Adipocyte (in vitro differentiated cells): ENCODE results near the gene LYZL1.
"Not testable (repeated sequence)": the region's sequence is repeated elsewhere in the genome, so short reads cannot be mapped to it uniquely, and the experiment has no call there.

Experiments
- DNase-seq: peaks from one replicate; pipeline ENCODE4 v3.0.0-alpha.2; 2015; ENCODE audit warnings: low read depth
- H3K27me3 ChIP-seq: replicated peaks from 2 replicates; pipeline ENCODE4 v1.7.0; 2013; ENCODE audit warnings: mild to moderate bottlenecking, low read length, moderate library complexity; ENCODE audit not compliant: control insufficient read depth, insufficient read depth
- H3K36me3 ChIP-seq: 2 replicates; pipeline ENCODE4 v1.7.0; 2013; ENCODE audit warnings: low read length, mild to moderate bottlenecking, moderate library complexity; ENCODE audit not compliant: control insufficient read depth, insufficient read depth, severe bottlenecking
- H3K4me1 ChIP-seq: 2 replicates; pipeline ENCODE4 v1.7.0; 2013; ENCODE audit warnings: mild to moderate bottlenecking, low read length, moderate library complexity; ENCODE audit not compliant: control insufficient read depth, insufficient read depth
- H3K4me3 ChIP-seq: 2 replicates; pipeline ENCODE4 v1.7.0; 2013; ENCODE audit warnings: mild to moderate bottlenecking, low read length, moderate library complexity
- H3K9ac ChIP-seq: 2 replicates; pipeline ENCODE4 v1.7.0; 2013; ENCODE audit warnings: mild to moderate bottlenecking, low read length, moderate library complexity
- H3K9me3 ChIP-seq: 2 replicates; pipeline ENCODE4 v1.7.0; 2013; ENCODE audit warnings: mild to moderate bottlenecking, low read length, moderate library complexity; ENCODE audit not compliant: control insufficient read depth

The LYZL1 gene

DNA sequence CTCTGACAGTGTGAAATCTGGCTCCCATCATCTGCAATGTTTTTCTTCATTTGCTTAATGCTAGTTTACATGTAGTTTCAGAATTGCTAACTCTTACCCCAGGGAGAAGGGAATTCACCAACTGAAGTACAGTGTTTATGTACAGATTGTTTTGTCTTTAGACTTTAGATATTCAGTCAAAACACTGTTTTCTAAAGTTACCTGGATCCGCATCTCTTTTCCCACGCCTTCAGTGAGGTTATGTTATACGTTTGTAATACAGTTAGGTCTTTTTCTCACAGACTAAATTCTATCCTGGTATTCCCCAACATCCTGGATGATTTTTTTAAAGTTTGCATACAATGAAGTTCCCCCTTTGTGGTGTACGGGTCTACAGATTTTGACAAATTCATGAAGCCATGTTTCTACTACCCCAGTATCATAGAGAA, 3.2 kb upstream of the LYZL1 start:
- Histone ChIP-seq H3K27me3 (peaks cover 37% of the 10 kb centered on the region), H3K36me3 (no peaks in the 10 kb centered on the region), H3K4me1 (no peaks in the 10 kb centered on the region), H3K9ac (no peak overlapping the region), H3K4me3 (no peak overlapping the region), H3K9me3 (no peaks in the 10 kb centered on the region)
- DNase-seq = no peak

DNA sequence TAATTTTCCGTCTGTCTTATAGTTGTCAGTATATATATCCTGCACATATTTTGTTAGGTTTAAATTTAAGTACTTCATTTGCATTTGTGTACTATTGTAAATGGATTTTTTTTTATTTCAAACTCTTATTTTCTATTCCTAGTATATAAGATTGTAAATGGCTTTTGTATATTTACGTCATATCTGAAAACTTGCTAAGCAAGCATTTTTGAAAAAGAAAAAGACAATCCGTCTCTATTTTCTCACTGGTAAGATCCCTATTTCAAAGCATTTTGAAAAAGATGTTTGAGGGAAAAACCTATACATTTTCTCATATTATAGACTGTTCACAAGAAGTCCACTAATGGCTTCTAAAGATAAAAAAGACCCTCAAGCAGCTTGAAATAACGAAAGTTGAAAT, 1.2 kb upstream of the LYZL1 start:
- Histone ChIP-seq H3K9ac (no peak overlapping the region), H3K27me3 (peaks cover 28% of the 10 kb centered on the region), H3K4me1 (no peaks in the 10 kb centered on the region), H3K9me3 (no peaks in the 10 kb centered on the region), H3K4me3 (no peak overlapping the region), H3K36me3 (no peaks in the 10 kb centered on the region)
- no peak for DNase-seq

DNA sequence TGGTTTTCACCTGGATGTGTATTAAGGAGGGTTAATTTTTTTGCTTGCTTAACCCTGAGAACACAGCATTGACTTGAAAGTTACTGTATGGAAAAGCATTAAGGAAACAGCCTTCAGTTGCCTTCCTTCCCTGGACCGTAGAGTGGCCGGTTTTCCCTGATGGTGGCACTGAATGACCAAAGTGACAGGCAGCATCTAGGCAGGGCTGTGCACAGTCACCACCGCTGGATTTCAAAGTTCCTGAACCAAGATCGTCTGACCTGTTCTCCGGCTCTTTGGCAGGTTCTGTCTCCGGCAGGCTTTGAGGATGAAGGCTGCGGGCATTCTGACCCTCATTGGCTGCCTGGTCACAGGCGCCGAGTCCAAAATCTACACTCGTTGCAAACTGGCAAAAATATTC, 2.7 kb downstream of the LYZL1 start:
- Histone ChIP-seq H3K27me3 (peaks cover 17% of the 10 kb centered on the region), H3K9me3 (peaks cover 23% of the 10 kb centered on the region)
- not testable (repeated sequence) for H3K4me3 ChIP-seq, H3K9ac ChIP-seq, H3K4me1 ChIP-seq, H3K36me3 ChIP-seq, DNase-seq

DNA sequence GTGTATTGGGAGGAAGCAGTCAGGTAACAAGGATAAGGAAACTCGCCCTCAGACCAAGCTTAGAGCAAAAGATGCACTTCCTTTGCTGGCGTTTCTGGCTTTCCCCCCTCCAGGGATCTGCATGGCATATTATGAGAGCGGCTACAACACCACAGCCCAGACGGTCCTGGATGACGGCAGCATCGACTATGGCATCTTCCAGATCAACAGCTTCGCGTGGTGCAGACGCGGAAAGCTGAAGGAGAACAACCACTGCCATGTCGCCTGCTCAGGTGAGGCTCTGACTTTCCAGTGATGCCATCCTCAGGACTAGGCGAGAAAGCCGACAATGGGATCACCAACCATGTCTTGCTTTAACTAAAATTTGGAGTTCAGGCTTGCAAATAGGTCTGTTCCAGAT, 3.5 kb downstream of the LYZL1 start:
- H3K4me3 ChIP-seq, H3K4me1 ChIP-seq, DNase-seq, H3K36me3 ChIP-seq, H3K9ac ChIP-seq: not testable (repeated sequence)
- peaks cover 31% of the 10 kb centered on the region for H3K9me3 ChIP-seq
- H3K27me3 ChIP-seq = peaks cover 11% of the 10 kb centered on the region

DNA sequence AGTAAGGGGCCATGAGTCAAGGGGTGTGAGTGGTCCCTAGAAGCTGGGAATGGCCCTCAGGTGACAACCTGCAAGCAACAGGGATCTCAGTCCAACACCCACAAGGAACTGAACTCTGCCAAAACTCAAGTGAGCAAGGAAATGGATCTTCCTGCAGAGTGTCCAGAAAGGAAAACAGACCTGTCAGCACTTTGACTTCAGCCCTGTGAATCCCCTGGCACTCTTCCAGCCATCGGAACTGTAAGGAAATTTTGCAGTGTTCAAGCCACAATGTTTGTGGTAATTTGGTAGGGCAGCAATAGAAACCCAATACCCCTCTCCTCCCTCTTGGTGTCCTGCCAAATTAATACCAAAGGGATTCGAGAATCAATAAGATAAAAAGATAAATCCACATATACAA, 6.9 kb downstream of the LYZL1 start:
- Histone ChIP-seq H3K9ac (no peak overlapping the region), H3K9me3 (peaks cover 63% of the 10 kb centered on the region), H3K4me3 (no peak overlapping the region), H3K27me3 (peaks cover 7% of the 10 kb centered on the region), H3K36me3 (no peaks in the 10 kb centered on the region), H3K4me1 (no peaks in the 10 kb centered on the region)
- DNase-seq = no peak

DNA sequence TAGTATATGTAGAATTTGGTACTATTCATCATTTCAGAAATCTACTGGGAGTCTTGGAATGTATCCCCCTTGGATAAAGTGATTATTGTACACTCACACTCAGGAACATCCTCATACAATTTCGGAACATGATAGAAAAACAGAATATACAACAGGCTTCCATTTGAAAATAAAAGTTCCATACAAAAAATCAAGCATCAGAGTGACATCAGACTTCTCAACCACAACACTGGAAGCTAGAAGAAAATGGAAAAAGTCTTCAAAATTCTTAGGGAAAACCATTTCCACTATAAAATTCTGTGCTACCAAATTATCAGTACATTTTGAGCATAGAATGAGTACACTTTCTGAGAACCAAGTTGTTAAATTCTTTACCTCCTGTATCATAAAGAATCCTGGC, 8.8 kb downstream of the LYZL1 start:
- Histone ChIP-seq H3K4me3 (no peak overlapping the region), H3K9ac (no peak overlapping the region), H3K9me3 (peaks cover 78% of the 10 kb centered on the region), H3K27me3 (peaks cover 7% of the 10 kb centered on the region), H3K4me1 (no peaks in the 10 kb centered on the region), H3K36me3 (no peaks in the 10 kb centered on the region)
- no peak for DNase-seq

DNA sequence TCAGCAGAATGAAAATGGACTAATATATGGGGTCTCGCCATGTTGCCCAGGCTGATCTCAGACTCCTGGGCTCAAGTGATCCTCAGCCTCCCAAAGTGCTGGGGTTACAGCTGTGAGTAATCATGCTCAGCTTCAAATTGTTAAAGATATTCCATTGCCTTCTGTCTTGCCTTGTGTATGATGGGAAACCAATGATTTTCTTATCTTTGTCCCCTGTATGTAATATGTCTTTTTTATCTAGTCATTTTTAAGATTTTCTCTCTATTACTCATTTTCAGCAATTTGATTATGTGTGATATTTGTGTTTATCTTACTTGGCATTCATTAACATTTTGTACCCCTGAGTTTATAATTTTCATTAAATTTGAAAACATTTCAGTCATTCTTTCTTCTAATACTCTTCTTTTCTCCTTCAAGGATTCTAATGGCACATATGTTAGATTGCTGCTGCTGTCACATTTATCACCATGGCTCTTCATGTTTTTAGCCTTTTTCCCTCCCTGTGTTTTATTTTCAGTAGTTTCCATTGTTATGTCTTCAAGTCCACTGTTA, 12.6 kb downstream of the LYZL1 start:
- Histone ChIP-seq H3K36me3 (no peaks in the 10 kb centered on the region), H3K9me3 (peaks cover 56% of the 10 kb centered on the region), H3K4me3 (no peak overlapping the region), H3K9ac (no peak overlapping the region), H3K27me3 (no peaks in the 10 kb centered on the region), H3K4me1 (peaks cover 11% of the 10 kb centered on the region)
- no peak for DNase-seq

DNA sequence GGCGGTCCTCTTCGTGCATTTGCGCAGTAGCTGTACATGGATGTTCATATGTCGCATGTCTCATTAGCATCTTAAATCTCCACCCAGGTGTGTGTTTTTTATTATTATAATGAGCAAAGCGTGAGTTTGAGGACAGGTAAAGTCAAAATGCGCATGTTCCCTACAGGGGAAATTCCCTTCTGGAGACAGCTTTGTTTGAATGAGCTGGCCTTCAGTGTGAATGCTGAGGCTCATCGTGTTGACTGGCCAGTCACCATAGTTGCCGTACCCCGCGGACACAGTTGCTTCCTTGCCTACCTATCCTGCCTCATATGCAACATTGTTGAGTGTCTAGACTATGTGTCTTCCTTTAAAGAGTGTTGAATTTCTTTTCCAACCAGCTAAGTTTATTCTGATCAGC, 13.6 kb downstream of the LYZL1 start:
- Histone ChIP-seq H3K4me1 (peaks cover 11% of the 10 kb centered on the region), H3K9ac (no peak overlapping the region), H3K9me3 (peaks cover 46% of the 10 kb centered on the region), H3K27me3 (no peaks in the 10 kb centered on the region), H3K4me3 (no peak overlapping the region), H3K36me3 (no peaks in the 10 kb centered on the region)
- DNase-seq = no peak

DNA sequence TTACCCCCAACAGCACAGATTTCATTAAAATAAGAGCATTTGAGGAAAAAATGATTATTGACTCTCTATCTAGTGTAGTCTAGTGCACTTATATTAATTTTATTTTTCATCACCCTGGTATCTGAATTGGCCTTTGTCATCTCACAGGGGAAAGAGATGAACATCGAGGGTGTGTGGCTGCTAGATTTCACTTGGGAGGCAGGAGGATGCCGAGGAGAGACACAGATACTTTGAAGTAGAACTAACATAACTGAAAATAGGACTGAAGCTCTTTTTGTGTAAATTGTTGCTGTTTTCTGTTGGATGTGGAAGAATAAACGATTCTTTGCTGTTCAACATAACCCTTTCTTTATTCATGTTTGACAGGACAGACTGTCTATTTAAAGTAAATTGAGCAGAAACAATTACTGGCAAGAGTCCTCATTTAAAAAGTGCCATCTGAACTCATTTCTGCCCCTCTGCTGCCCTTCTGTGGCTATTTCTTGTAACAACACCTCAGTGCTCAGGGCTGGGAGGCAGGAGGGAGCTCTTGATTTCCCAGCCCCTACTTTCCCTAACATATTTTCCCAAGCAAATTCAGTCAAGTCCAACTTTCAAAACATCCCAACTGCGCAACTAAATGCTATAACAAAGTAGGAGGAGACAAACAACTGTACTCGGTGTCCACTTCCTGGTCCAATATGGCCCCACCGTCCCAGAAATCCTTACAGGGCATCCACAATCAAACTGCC, 15.6 kb downstream of the LYZL1 start:
- peak; percentile 92 for DNase-seq
- H3K9ac ChIP-seq = peak overlapping the region; percentile 70
- H3K9me3 ChIP-seq = peaks cover 28% of the 10 kb centered on the region
- H3K4me1 ChIP-seq = peaks cover 11% of the 10 kb centered on the region
- H3K4me3 ChIP-seq = peak overlapping the region; percentile 63
- H3K36me3 ChIP-seq = no peaks in the 10 kb centered on the region
- H3K27me3 ChIP-seq = no peaks in the 10 kb centered on the region

DNA sequence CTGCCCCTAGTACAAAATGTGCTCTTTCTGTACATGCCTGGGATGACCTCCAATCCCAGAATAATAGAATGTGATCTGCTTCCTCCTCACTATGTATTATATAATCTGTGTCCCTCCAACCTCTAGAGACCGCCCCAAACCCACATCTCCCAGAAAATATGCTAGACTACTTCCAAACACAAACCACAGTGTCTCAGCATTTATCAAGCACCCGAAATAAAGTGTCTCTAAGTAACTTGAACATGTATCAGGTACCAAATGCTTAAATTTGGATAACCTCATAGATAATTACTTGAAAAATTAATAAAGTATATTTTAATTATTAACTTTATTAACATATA, 16.1 kb downstream of the LYZL1 start:
- peak overlapping the region; percentile 63 for H3K4me3 ChIP-seq
- peak overlapping the region; percentile 70 for H3K9ac ChIP-seq
- H3K36me3 ChIP-seq = no peaks in the 10 kb centered on the region
- no peaks in the 10 kb centered on the region for H3K27me3 ChIP-seq
- peaks cover 23% of the 10 kb centered on the region for H3K9me3 ChIP-seq
- no peak for DNase-seq
- peaks cover 11% of the 10 kb centered on the region for H3K4me1 ChIP-seq

DNA sequence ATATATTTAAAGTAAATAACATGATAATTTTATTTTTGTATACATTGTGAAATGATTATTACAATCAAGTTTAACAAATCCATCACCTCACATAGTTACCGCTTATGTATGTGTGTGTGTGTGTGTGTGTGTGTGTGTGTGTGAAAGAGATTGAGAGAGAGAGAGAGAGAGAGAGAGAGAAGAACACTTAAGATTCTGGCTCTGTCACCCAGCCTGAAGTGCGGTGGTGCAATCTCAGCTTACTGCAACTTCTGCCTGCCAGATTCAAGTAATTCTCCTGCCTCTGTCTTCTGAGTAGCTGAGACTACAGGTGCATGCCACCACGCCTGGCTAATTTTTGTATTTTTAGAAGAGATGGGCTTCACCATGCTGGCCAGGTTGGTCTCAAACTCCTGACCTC, 17.8 kb downstream of the LYZL1 start:
- Histone ChIP-seq H3K4me1 (peaks cover 11% of the 10 kb centered on the region), H3K36me3 (no peaks in the 10 kb centered on the region), H3K27me3 (no peaks in the 10 kb centered on the region), H3K9ac (no peak overlapping the region), H3K9me3 (peaks cover 6% of the 10 kb centered on the region), H3K4me3 (no peak overlapping the region)
- no peak for DNase-seq

DNA sequence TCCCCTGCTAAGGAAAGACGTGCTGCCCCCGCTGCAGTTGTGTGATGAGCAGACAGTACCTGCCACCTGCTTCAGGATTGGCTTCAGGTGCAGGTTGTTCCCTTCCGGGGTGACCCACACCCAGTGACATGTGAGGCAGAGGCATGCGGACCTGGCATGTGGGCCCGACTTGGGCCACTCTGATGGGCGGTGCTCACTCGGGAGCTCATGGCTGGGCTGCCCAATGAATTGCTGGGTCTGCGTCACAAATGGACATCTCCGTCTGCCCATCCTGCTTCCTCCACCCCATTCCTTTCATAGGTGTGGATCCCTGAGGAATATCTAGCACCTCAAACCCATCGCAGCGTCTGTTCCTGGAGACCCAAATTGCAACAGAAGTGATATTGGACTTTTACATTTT, 19.3 kb downstream of the LYZL1 start:
- not testable (repeated sequence) for H3K27me3 ChIP-seq, H3K36me3 ChIP-seq, H3K4me3 ChIP-seq, H3K9ac ChIP-seq, H3K9me3 ChIP-seq, DNase-seq
- H3K4me1 ChIP-seq = peaks cover 11% of the 10 kb centered on the region
